SK-N-SH treated with all-trans-retinoic acid at 6 μM for 48 hours (cell line): ENCODE results near the gene R3HDM2.
A peak's percentile ranks its signal among the peaks of the same experiment; 100 is the strongest.

Source experiments
- ATAC-seq: fragments of 200-7000 bp; cut with Tn5 transposase; 3 replicates; pipeline ENCODE4 v1.9.1; 2020; ENCODE audit warnings: mild to moderate bottlenecking, moderate library complexity
- ARNTL ChIP-seq: fragments of 450-650 bp; formaldehyde crosslinking; IDR thresholded peaks from 2 replicates; pipeline ENCODE4 v1.5.0; 2020; ENCODE audit warnings: low read depth, mild to moderate bottlenecking, moderate library complexity, borderline replicate concordance
- CSDC2 ChIP-seq: fragments of 250-450 bp; sonication (Bioruptor Pico); IDR thresholded peaks from 2 replicates; pipeline ENCODE4 v1.5.0; 2020; ENCODE audit warnings: mild to moderate bottlenecking, moderate library complexity
- ESRRG ChIP-seq: fragments of 250-450 bp; sonication (Bioruptor Pico); IDR thresholded peaks from 2 replicates; pipeline ENCODE4 v1.6.1; 2021; ENCODE audit warnings: mild to moderate bottlenecking
- GLIS3 ChIP-seq: fragments of 250-450 bp; sonication (Bioruptor Pico); IDR thresholded peaks from 2 replicates; pipeline ENCODE4 v1.5.0; 2020; ENCODE audit warnings: mild to moderate bottlenecking, moderate library complexity
- ISL1 ChIP-seq: fragments of 250-450 bp; sonication (Bioruptor Pico); IDR thresholded peaks from 2 replicates; pipeline ENCODE4 v2.1.2; 2022; ENCODE audit warnings: mild to moderate bottlenecking, moderate library complexity
- PPARA ChIP-seq: fragments of 250-450 bp; sonication (Bioruptor Pico); IDR thresholded peaks from 2 replicates; pipeline ENCODE4 v1.5.0; 2020; ENCODE audit warnings: mild to moderate bottlenecking, borderline replicate concordance
- RARB ChIP-seq: fragments of 250-450 bp; sonication (Bioruptor Pico); IDR thresholded peaks from 2 replicates; pipeline ENCODE4 v1.8.0; 2021; ENCODE audit warnings: mild to moderate bottlenecking, moderate library complexity
- SNAI2 ChIP-seq: fragments of 250-450 bp; sonication (Bioruptor Pico); IDR thresholded peaks from 2 replicates; pipeline ENCODE4 v1.5.0; 2020; ENCODE audit warnings: mild to moderate bottlenecking, moderate library complexity
- TCF4 ChIP-seq: fragments of 250-450 bp; sonication (Bioruptor Pico); IDR thresholded peaks from 2 replicates; pipeline ENCODE4 v1.8.0; 2021; ENCODE audit warnings: mild to moderate bottlenecking, moderate library complexity, borderline replicate concordance
- TOX ChIP-seq: fragments of 250-450 bp; sonication (Bioruptor Pico); IDR thresholded peaks from 2 replicates; pipeline ENCODE4 v1.8.0; 2021; ENCODE audit warnings: mild to moderate bottlenecking, moderate library complexity, borderline replicate concordance
- ZC3H10 ChIP-seq: fragments of 250-450 bp; sonication (Bioruptor Pico); IDR thresholded peaks from 2 replicates; pipeline ENCODE4 v1.5.1; 2021; ENCODE audit warnings: mild to moderate bottlenecking, moderate library complexity
- ZNF565 ChIP-seq: fragments of 450-650 bp; formaldehyde crosslinking; conservative IDR thresholded peaks from 2 replicates; pipeline ENCODE4 v1.5.0; 2020; ENCODE audit warnings: low read depth, mild to moderate bottlenecking, moderate library complexity
- ZNF8 ChIP-seq: fragments of 450-650 bp; formaldehyde crosslinking; IDR thresholded peaks from 2 replicates; pipeline ENCODE4 v1.5.0; 2020; ENCODE audit warnings: mild to moderate bottlenecking, moderate library complexity
- TF ChIP-seq, protein P1 (sequence below): fragments of 250-450 bp; sonication (Bioruptor Pico); IDR thresholded peaks from 2 replicates; pipeline ENCODE4 v1.5.0; 2020; ENCODE audit warnings: mild to moderate bottlenecking, moderate library complexity
- TF ChIP-seq, protein P2 (sequence below): fragments of 250-450 bp; sonication (Bioruptor Pico); IDR thresholded peaks from 2 replicates; pipeline ENCODE4 v1.5.1; 2021; ENCODE audit warnings: mild to moderate bottlenecking, moderate library complexity
- TF ChIP-seq, protein P3 (sequence below): fragments of 250-450 bp; sonication (Bioruptor Pico); IDR thresholded peaks from 2 replicates; pipeline ENCODE4 v1.8.0; 2020; ENCODE audit warnings: mild to moderate bottlenecking, moderate library complexity, borderline replicate concordance
- TF ChIP-seq, protein P4 (sequence below): fragments of 250-450 bp; sonication (Bioruptor Pico); IDR thresholded peaks from 2 replicates; pipeline ENCODE4 v1.8.0; 2021; ENCODE audit warnings: low read depth, mild to moderate bottlenecking, moderate library complexity, borderline replicate concordance

R3HDM2 gene

DNA sequence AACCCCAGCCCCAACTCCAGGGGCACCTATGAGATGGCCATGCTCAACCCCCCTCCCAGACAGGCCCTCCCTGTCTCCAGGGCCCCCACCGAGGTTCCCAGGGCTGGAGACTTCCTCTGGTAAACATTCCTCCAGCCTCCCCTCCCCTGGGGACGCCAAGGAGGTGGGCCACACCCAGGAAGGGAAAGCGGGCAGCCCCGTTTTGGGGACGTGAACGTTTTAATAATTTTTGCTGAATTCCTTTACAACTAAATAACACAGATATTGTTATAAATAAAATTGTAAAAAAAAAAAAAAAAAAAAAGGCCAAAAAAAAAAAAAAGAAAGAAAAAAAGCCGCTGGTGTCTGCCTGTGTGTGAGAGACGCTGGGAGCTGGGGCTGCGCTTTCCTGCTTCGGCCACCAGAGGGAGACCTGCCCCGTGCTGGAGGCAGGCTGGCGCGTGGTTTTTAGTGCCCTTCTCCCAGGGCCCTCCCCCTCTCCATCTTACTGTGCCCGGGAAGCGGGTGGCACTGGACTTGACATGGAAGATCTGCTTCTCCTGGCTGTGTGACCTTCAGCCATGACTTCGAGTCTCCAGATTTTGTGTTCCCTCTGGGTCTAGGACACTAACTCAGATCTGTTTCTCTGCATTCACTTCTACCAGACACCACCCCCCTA, 217.7 kb downstream of the R3HDM2 start:
- peak; percentile 83 for ATAC-seq

DNA sequence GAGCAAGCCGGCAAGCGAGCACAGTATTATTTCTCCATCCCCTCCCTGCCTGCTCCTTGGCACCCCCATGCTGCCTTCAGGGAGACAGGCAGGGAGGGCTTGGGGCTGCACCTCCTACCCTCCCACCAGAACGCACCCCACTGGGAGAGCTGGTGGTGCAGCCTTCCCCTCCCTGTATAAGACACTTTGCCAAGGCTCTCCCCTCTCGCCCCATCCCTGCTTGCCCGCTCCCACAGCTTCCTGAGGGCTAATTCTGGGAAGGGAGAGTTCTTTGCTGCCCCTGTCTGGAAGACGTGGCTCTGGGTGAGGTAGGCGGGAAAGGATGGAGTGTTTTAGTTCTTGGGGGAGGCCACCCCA, 218.2 kb downstream of the R3HDM2 start:
- ATAC-seq, result no peak
- TF ChIP-seq TCF4 (CRISPR knock-in tag), result no peak
- TF ChIP-seq GLIS3 (CRISPR knock-in tag), result no peak
- TF ChIP-seq, protein P1, sequence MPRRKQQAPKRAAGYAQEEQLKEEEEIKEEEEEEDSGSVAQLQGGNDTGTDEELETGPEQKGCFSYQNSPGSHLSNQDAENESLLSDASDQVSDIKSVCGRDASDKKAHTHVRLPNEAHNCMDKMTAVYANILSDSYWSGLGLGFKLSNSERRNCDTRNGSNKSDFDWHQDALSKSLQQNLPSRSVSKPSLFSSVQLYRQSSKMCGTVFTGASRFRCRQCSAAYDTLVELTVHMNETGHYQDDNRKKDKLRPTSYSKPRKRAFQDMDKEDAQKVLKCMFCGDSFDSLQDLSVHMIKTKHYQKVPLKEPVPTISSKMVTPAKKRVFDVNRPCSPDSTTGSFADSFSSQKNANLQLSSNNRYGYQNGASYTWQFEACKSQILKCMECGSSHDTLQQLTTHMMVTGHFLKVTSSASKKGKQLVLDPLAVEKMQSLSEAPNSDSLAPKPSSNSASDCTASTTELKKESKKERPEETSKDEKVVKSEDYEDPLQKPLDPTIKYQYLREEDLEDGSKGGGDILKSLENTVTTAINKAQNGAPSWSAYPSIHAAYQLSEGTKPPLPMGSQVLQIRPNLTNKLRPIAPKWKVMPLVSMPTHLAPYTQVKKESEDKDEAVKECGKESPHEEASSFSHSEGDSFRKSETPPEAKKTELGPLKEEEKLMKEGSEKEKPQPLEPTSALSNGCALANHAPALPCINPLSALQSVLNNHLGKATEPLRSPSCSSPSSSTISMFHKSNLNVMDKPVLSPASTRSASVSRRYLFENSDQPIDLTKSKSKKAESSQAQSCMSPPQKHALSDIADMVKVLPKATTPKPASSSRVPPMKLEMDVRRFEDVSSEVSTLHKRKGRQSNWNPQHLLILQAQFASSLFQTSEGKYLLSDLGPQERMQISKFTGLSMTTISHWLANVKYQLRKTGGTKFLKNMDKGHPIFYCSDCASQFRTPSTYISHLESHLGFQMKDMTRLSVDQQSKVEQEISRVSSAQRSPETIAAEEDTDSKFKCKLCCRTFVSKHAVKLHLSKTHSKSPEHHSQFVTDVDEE (CRISPR knock-in tag), result no peak
- TF ChIP-seq, protein P2, sequence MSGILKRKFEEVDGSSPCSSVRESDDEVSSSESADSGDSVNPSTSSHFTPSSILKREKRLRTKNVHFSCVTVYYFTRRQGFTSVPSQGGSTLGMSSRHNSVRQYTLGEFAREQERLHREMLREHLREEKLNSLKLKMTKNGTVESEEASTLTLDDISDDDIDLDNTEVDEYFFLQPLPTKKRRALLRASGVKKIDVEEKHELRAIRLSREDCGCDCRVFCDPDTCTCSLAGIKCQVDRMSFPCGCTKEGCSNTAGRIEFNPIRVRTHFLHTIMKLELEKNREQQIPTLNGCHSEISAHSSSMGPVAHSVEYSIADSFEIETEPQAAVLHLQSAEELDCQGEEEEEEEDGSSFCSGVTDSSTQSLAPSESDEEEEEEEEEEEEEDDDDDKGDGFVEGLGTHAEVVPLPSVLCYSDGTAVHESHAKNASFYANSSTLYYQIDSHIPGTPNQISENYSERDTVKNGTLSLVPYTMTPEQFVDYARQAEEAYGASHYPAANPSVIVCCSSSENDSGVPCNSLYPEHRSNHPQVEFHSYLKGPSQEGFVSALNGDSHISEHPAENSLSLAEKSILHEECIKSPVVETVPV (CRISPR knock-in tag), result no peak
- TF ChIP-seq CSDC2 (CRISPR knock-in tag), result no peak
- TF ChIP-seq ARNTL (CRISPR knock-in tag), result no peak
- TF ChIP-seq ZNF8 (CRISPR knock-in tag), result no peak
- TF ChIP-seq ESRRG (CRISPR knock-in tag), result no peak
- no peak for TF ChIP-seq ISL1 (CRISPR knock-in tag)
- TF ChIP-seq RARB, result no peak
- no peak for TF ChIP-seq ZNF565
- TF ChIP-seq, protein P3, sequence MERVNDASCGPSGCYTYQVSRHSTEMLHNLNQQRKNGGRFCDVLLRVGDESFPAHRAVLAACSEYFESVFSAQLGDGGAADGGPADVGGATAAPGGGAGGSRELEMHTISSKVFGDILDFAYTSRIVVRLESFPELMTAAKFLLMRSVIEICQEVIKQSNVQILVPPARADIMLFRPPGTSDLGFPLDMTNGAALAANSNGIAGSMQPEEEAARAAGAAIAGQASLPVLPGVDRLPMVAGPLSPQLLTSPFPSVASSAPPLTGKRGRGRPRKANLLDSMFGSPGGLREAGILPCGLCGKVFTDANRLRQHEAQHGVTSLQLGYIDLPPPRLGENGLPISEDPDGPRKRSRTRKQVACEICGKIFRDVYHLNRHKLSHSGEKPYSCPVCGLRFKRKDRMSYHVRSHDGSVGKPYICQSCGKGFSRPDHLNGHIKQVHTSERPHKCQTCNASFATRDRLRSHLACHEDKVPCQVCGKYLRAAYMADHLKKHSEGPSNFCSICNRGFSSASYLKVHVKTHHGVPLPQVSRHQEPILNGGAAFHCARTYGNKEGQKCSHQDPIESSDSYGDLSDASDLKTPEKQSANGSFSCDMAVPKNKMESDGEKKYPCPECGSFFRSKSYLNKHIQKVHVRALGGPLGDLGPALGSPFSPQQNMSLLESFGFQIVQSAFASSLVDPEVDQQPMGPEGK (CRISPR knock-in tag), result no peak

More for the DNA sequence above, 217.7 kb downstream of the R3HDM2 start:
- no peak for TF ChIP-seq RARB
- TF ChIP-seq, protein P4, sequence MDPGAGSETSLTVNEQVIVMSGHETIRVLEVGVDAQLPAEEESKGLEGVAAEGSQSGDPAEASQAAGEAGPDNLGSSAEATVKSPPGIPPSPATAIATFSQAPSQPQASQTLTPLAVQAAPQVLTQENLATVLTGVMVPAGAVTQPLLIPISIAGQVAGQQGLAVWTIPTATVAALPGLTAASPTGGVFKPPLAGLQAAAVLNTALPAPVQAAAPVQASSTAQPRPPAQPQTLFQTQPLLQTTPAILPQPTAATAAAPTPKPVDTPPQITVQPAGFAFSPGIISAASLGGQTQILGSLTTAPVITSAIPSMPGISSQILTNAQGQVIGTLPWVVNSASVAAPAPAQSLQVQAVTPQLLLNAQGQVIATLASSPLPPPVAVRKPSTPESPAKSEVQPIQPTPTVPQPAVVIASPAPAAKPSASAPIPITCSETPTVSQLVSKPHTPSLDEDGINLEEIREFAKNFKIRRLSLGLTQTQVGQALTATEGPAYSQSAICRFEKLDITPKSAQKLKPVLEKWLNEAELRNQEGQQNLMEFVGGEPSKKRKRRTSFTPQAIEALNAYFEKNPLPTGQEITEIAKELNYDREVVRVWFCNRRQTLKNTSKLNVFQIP (CRISPR knock-in tag), result no peak
- TF ChIP-seq ZC3H10 (CRISPR knock-in tag), result no peak
- no peak for TF ChIP-seq TOX (CRISPR knock-in tag)
- no peak for TF ChIP-seq ZNF565
- TF ChIP-seq PPARA (CRISPR knock-in tag), result no peak
- no peak for TF ChIP-seq ARNTL (CRISPR knock-in tag)
- TF ChIP-seq, protein P1 (CRISPR knock-in tag), result no peak
- no peak for TF ChIP-seq CSDC2 (CRISPR knock-in tag)
- no peak for TF ChIP-seq ZNF8 (CRISPR knock-in tag)
- TF ChIP-seq, protein P2 (CRISPR knock-in tag), result no peak
- TF ChIP-seq SNAI2, result no peak
- TF ChIP-seq, protein P3 (CRISPR knock-in tag), result no peak
